Measurements from ENCODE around the gene ARHGAP15. TPM values are rescaled to one million over a fixed set of nuclear protein-coding genes. Genes with fewer than 3 reads are reported as not detected.
A peak's percentile ranks its signal among the peaks of the same experiment; 100 is the strongest.

Gene ARHGAP15
- total RNA-seq, 2 experiments from 2014 or later, result 71.3 to 72.8 TPM

DNA sequence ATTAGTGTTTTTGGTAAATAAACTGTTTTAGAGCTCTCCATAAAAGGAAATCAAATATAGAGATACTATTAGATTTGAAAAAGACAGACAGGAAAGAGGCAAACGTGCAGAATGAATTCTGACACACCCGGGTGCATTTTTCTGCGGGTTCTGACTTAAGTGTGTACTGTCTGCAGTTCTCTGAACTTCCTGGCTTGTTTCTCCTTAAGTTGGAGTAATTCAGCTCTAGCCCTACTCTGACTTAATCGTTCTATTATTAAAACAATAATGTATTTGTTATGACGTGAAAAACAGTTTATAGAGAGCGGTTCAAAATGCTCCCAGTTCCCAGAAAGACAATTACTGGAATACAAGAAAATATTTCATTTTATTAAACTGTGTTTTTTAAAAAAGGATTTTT is 305.9 kb downstream of the ARHGAP15 start:
- ChIA-PET CTCF (no interaction called here), POLR2A (no interaction called here)
- H3K4me1 Mint-ChIP-seq (ENCODE audit: low read depth), result peaks cover 24% of the 10 kb centered on the region
- H3K27ac Mint-ChIP-seq, result no peak overlapping the region
- intact Hi-C loops (cut with micrococcal nuclease), result no loop called here
- no peak overlapping the region for H3K4me3 Mint-ChIP-seq
- TF ChIP-seq, protein P1, sequence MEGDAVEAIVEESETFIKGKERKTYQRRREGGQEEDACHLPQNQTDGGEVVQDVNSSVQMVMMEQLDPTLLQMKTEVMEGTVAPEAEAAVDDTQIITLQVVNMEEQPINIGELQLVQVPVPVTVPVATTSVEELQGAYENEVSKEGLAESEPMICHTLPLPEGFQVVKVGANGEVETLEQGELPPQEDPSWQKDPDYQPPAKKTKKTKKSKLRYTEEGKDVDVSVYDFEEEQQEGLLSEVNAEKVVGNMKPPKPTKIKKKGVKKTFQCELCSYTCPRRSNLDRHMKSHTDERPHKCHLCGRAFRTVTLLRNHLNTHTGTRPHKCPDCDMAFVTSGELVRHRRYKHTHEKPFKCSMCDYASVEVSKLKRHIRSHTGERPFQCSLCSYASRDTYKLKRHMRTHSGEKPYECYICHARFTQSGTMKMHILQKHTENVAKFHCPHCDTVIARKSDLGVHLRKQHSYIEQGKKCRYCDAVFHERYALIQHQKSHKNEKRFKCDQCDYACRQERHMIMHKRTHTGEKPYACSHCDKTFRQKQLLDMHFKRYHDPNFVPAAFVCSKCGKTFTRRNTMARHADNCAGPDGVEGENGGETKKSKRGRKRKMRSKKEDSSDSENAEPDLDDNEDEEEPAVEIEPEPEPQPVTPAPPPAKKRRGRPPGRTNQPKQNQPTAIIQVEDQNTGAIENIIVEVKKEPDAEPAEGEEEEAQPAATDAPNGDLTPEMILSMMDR (IDR thresholded peaks at IDR 0.05), result no peak
- H3K27me3 Mint-ChIP-seq, result no peaks in the 10 kb centered on the region
- no peak for DNase-seq
- peaks cover 14% of the 10 kb centered on the region for H3K36me3 Mint-ChIP-seq (ENCODE audit: low read depth)
- no peak for ATAC-seq
- H3K9me3 Mint-ChIP-seq, result no peaks in the 10 kb centered on the region

DNA sequence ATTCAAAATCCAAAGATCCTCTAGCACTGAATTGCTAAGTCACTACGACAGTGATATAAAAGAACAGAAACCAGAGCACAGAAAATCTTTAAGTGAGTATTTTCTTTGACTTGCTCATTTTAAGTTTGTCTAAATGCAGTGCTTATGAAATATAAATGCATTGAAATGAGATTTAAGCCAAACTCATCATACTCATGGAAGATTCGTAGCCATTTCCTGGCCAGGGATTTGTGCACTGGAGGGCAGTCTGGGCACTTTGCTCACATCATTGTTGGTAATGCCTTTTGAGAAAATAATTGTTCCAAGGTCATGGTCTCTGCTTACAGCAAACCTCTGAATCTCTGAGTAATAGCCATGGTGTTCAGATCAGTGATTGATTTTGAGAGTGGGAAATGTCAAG is 307.7 kb downstream of the ARHGAP15 start:
- no peaks in the 10 kb centered on the region for H3K27me3 Mint-ChIP-seq
- no peak overlapping the region for H3K4me3 Mint-ChIP-seq
- DNase-seq, result no peak
- peaks cover 14% of the 10 kb centered on the region for H3K36me3 Mint-ChIP-seq (ENCODE audit: low read depth)
- no peak for ATAC-seq
- ChIA-PET POLR2A (no interaction called here), CTCF (no interaction called here)
- H3K27ac Mint-ChIP-seq, result no peak overlapping the region
- intact Hi-C loops (cut with micrococcal nuclease), result no loop called here
- TF ChIP-seq, protein P1 (IDR thresholded peaks at IDR 0.05), result no peak
- no peaks in the 10 kb centered on the region for H3K9me3 Mint-ChIP-seq
- H3K4me1 Mint-ChIP-seq (ENCODE audit: low read depth), result peaks cover 19% of the 10 kb centered on the region

DNA sequence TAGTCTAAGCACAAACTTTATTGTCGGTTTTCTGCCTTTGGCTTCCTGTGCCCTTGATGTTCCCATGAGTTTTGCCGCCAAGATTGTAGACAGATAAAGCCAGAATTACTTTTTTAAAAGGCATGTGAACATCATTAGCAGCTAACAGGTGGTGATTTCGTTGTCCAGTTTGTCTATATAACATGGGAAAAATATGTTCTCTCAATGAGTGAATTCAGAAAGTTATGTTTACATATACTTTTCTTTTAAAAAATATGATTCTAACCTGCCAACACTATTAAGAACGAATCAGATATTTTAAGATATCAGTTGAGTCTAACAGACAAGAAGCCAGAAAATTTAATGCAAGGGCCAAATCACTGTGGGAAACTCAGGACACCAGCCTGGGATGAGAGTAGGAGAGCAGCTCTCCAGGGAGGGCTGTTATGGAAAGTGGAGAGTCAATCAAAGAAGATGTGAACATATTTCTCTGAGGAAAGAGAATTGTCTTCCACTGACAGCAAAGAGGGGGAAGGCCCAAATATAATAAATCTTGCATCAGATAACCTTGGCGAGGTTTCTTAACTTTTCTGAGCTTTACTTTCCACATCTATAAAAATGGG is 311.3 kb downstream of the ARHGAP15 start:
- no peak overlapping the region for H3K27ac Mint-ChIP-seq

DNA sequence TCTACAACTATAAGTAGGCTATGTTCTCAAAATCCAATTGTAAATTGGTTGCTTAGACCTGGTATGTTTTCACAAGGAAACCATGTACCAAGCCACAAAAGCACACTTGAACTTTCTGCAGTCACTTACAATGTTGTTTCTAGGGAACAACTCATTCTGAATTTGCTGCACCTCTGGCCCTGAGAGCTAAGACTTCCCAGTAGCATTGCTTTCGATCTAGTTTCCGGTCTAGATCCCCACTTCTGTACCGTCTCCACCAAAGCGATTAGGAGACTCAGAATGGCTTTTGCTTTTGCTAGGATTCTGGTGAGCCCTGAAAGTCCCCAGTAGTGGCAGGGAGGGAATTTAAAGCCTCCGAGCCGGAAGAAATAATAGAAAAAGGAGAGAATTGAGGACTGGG is 313.0 kb downstream of the ARHGAP15 start:
- Mint-ChIP-seq H3K27ac (no peak overlapping the region), H3K4me3 (no peak overlapping the region), H3K4me1 (ENCODE audit: low read depth) (peaks cover 4% of the 10 kb centered on the region), H3K27me3 (no peaks in the 10 kb centered on the region), H3K9me3 (no peaks in the 10 kb centered on the region), H3K36me3 (ENCODE audit: low read depth) (peaks cover 17% of the 10 kb centered on the region)
- intact Hi-C loops (cut with micrococcal nuclease), result no loop called here
- ChIA-PET CTCF (no interaction called here), POLR2A (no interaction called here)
- DNase-seq (no peak), ATAC-seq (no peak)
- TF ChIP-seq, protein P1 (IDR thresholded peaks at IDR 0.05), result no peak

More for the DNA sequence above, 311.3 kb downstream of the ARHGAP15 start:
- DNase-seq, result no peak
- POLR2A ChIA-PET, result no interaction called here
- CTCF ChIA-PET, result no interaction called here
- no peak overlapping the region for H3K4me3 Mint-ChIP-seq
- no peaks in the 10 kb centered on the region for H3K9me3 Mint-ChIP-seq
- peaks cover 22% of the 10 kb centered on the region for H3K36me3 Mint-ChIP-seq (ENCODE audit: low read depth)
- TF ChIP-seq, protein P1 (IDR thresholded peaks at IDR 0.05), result no peak
- H3K4me1 Mint-ChIP-seq (ENCODE audit: low read depth), result peaks cover 7% of the 10 kb centered on the region
- intact Hi-C loops (cut with micrococcal nuclease), result no loop called here
- no peaks in the 10 kb centered on the region for H3K27me3 Mint-ChIP-seq
- no peak for ATAC-seq

DNA sequence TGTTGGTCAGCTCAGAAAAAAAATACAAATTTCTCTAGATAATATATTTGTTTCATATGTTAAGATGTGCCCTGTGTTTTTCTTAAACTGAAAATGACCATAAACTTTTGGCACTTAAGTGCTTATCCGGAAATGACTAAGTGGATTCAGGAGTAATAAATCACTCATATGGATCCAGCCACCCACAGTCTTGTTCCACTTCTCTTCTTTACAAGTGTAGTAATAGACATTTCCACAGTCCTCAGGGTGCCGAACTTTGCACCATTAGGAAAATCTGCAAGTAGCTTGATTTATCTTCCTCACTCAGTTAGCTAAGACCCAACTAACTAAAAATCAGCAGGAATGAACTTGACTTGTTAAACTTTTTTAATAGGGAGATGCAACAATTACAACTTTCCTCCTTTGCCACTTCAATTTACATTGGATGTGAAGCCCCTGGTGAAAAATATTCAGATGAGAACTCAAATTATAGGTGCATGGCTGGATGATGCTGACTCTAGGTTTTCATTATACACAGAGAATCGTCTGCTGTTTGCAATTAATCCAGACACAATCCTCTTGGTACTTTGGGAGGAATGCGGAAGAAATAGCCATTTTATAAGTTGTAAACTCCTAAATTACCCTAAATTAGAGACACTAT is 322.5 kb downstream of the ARHGAP15 start:
- DNase-seq (peak; percentile 13), ATAC-seq (peak; percentile 34)
- POLR2A ChIA-PET, result interaction anchor here (0.6 kb wide), 1 partner anchor 38 kb away, joined by 5 read pairs; no protein-coding TSS in a partner anchor
- no peaks in the 10 kb centered on the region for H3K27me3 Mint-ChIP-seq
- no peak overlapping the region for H3K27ac Mint-ChIP-seq
- H3K9me3 Mint-ChIP-seq, result no peaks in the 10 kb centered on the region
- TF ChIP-seq, protein P1 (IDR thresholded peaks at IDR 0.05), result no peak
- H3K4me3 Mint-ChIP-seq, result no peak overlapping the region
- intact Hi-C loops (cut with micrococcal nuclease), result no loop called here
- H3K36me3 Mint-ChIP-seq (ENCODE audit: low read depth), result peaks cover 10% of the 10 kb centered on the region
- CTCF ChIA-PET, result interaction anchor here (1.8 kb wide), 1 partner anchor 19 kb away, joined by 4 read pairs; no protein-coding TSS in a partner anchor
- peaks cover 50% of the 10 kb centered on the region for H3K4me1 Mint-ChIP-seq (ENCODE audit: low read depth)
